GM18951 (cell line): ENCODE data around the gene ANKS1B.

ENCODE experiments used
- POLR2A ChIP-seq: IDR thresholded peaks from 4 replicates; pipeline ENCODE4 v1.6.1; 2011; ENCODE audit warnings: mild to moderate bottlenecking; ENCODE audit not compliant: insufficient read length, insufficient read depth; ENCODE audit errors: extremely low read depth
- in situ Hi-C: fragments of 300-500 bp; cut with MboI; formaldehyde crosslinking; loops from one replicate; pipeline ENCODE4 v1.12.0; 2022; ENCODE audit warnings: low sequenced_read_pairs, mixed read lengths, inconsistent platforms; ENCODE audit not compliant: unreplicated experiment

ANKS1B gene

DNA sequence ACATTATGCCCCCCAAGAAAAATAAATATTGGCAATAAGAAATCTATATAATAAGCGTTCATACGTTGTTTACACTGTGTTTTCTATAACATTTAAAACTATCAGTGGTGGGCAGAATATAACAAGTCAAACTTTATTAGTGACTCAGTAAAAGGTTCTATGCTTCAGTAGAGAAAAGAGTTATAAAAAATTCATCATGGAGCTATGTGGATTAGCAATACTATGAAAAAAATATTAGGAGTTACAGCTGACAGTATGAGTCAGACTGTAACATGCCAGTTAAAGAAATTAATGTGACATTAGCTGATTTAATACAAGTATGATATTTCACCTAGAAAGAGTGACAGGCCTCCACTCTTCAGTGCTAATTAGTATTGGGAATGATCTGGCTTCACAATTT lies 462.3 kb downstream of the ANKS1B start:
- in situ Hi-C loops: no loop called here
- no peak for TF ChIP-seq POLR2A

GRCh38 chr12:99521664-99522063 lies 463.1 kb downstream of the ANKS1B start:
- TF ChIP-seq POLR2A: no peak
- in situ Hi-C loops: no loop called here

- in situ Hi-C loops: no loop called here
These were observed 471.7 kb downstream of the ANKS1B start for GRCh38 chr12:99513066-99513465.

GRCh38 chr12:99505805-99506204 lies 478.9 kb downstream of the ANKS1B start:
- in situ Hi-C loops: no loop called here
- no peak for TF ChIP-seq POLR2A

More at GRCh38 chr12:99513066-99513465, 471.7 kb downstream of the ANKS1B start:
- no peak for TF ChIP-seq POLR2A

- in situ Hi-C loops: no loop called here
- no peak for TF ChIP-seq POLR2A
These were observed 486.0 kb downstream of the ANKS1B start for GRCh38 chr12:99498756-99499155.

GRCh38 chr12:99495799-99496198 lies 488.9 kb downstream of the ANKS1B start:
- in situ Hi-C loops: no loop called here
- TF ChIP-seq POLR2A: no peak

GRCh38 chr12:99493197-99493596 lies 491.5 kb downstream of the ANKS1B start:
- no peak for TF ChIP-seq POLR2A
- in situ Hi-C loops: no loop called here

DNA sequence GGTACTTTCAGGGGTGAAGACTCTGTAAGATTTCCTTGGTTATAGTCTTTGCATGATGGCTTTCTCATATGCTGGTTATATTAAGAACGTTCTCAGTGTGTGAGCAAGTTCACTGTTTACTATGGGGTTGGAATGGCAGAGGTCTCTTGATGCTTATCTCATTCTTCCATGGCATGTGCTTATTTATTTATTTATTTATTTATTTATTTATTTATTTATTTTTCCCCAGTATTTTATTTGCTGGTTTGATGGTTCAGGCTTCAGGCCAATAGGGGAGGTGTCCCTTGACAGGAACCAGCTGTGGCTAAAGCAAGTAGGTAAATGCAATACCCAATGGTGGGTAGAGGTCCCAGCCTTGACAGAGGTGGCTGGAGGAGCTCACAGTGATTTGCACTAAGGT lies 498.5 kb downstream of the ANKS1B start:
- in situ Hi-C loops: no loop called here
- TF ChIP-seq POLR2A: no peak

DNA sequence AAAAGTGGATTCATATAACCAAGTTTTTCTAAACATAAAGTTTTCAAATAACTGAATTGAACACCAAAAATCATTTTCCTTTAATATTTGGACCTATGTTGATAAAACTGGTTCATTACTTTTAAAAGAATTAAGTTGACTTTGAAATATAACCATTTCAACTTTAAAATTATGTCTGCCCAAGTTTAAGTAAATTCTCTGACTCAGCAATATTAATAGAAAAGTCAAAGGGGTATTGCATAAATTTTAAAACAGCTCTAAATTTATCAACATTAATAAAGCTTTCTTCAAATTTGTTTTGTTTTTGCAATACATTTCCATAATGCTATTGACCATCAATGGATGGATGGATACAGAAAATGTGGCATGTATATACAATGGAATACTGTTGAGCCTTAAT lies 505.6 kb downstream of the ANKS1B start:
- TF ChIP-seq POLR2A: no peak
- in situ Hi-C loops: no loop called here

DNA sequence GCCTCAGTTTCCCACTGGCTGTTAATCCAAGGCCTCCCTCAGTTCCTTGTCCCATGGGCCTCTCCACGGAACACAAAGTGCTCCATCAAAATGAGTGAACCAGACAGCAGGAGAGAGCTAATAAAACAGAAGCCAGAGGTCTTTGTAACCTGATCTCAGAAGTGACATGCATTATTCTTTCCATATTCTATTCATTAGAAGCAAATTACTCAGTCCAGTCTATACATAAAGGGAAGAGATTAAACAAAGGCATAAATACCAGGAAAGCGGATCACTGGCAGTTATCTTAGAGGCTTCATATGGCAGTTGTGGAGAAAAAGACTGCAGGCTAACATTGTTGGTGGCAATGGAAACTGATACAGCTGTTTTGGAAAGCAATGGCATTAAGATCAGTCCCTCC lies 507.8 kb downstream of the ANKS1B start:
- in situ Hi-C loops: no loop called here
- no peak for TF ChIP-seq POLR2A

- no peak for TF ChIP-seq POLR2A
- in situ Hi-C loops: no loop called here
These were observed 529.2 kb downstream of the ANKS1B start for GRCh38 chr12:99455350-99456035.

- in situ Hi-C loops: no loop called here
- no peak for TF ChIP-seq POLR2A
These were observed 530.1 kb downstream of the ANKS1B start for GRCh38 chr12:99454539-99455172.

- in situ Hi-C loops: no loop called here
These were observed 530.7 kb downstream of the ANKS1B start for GRCh38 chr12:99453836-99454538.

More at GRCh38 chr12:99453836-99454538, 530.7 kb downstream of the ANKS1B start:
- TF ChIP-seq POLR2A: no peak
